Stimulated activated CD4-positive, alpha-beta T cell treated with anti-CD3 and anti-CD28 coated beads, Interleukin-12 subunit alpha, Interleukin-12 subunit beta, amount 100 ng/mL, for 24 hours (primary cell): ENCODE data around the gene MINDY1.

ENCODE experiments used
- DNase-seq, 2 experiments: peaks; one replicate each; pipeline ENCODE4 v3.0.0-alpha.2; 2020; ENCODE audit warnings: low read depth in 2 of 2

Gene MINDY1

GRCh38 chr1:150965605-150966004 is 41.1 kb downstream of the MINDY1 start:
- no peak for DNase-seq

- no peak for DNase-seq
Measured at GRCh38 chr1:150964164-150964489, 42.6 kb downstream of the MINDY1 start.

GRCh38 chr1:150963321-150964163 is 43.2 kb downstream of the MINDY1 start:
- no peak for DNase-seq

- no peak for DNase-seq
Measured at GRCh38 chr1:150961756-150962155, 44.9 kb downstream of the MINDY1 start.

- no peak for DNase-seq
Measured at GRCh38 chr1:150960646-150961045, 46.1 kb downstream of the MINDY1 start.

GRCh38 chr1:150957666-150958065 is 49.0 kb downstream of the MINDY1 start:
- no peak for DNase-seq

- no peak for DNase-seq
Measured at GRCh38 chr1:150955280-150955679, 51.4 kb downstream of the MINDY1 start.

- DNase-seq, result no peak
Measured at GRCh38 chr1:150954708-150955107, 52.0 kb downstream of the MINDY1 start.
